Spleen (tissue), 7 donors: ENCODE results near the gene NPY4R.
"Not testable (repeated sequence)": the region's sequence is repeated elsewhere in the genome, so short reads cannot be mapped to it uniquely, and the experiment has no call there.

ENCODE experiments used
- POLR2AphosphoS5 ChIP-seq, 3 donors: sonication (generic); formaldehyde crosslinking; IDR thresholded peaks; one replicate each; pipeline ENCODE4 v1.5.1; 2017; ENCODE audit warnings: antibody characterized with exemption in 3 of 3
- TF ChIP-seq, protein P1 (sequence below), 11 experiments: fragments of 200-600 bp in 7 of 11; fragments of 450-650 bp in 4 of 11; sonication (generic) in 4 of 11; IDR thresholded peaks in 8 of 11; conservative IDR thresholded peaks in 3 of 11; 1 replicate in 7 of 11; 2 replicates in 4 of 11; pipeline versions ENCODE4 v1.4.0 to v1.8.0; 2016 to 2021; ENCODE audit warnings: antibody characterized with exemption in 11 of 11, inconsistent platforms in 4 of 11, mild to moderate bottlenecking in 1 of 11
- donor health status: DM: no; HTN: no; CAD: no; lungs with moderate emphysema.
- donor health status: DM: no; HTN: no; CAD: no.
- donor health status: DM: no; HTN: no; CAD: no.

DNA sequence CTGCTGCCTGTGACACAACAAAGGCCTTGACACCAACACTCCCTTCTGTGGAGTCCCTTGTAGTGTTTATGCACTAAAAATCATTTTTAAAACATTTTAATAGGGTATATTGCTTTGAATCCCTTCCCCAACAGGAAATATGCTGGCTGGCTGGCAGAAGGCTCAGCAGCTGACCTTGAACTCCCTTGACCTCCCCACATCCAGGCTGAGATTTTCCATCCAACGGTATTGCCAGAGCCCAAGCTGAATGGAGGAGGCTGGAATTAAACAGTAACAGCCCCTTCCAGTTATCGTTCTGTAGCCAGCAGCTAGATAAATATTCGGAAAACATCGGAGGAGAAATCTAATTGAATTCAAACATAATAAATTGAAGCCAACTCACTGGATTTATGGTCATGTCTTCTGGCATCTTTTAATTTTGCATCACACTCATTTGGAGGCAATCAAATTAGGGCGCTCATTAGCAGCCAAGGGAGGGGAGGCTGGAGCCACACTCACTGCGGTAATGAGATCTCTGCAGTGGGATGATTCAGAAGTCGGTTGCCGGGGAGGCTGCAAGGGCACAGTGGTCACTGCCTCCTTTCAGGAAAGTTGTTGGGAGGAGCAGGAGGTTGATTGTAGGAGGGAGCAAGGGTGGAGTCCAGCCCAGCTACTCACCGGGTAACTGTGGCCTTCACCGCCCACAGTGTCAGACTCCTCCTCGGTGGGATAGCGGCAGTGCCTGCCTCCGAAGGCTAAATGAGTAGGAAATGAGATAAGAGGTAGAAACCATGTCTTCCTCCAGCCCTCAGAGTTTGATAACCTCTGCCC is 46.0 kb downstream of the NPY4R start:
- TF ChIP-seq, protein P1, sequence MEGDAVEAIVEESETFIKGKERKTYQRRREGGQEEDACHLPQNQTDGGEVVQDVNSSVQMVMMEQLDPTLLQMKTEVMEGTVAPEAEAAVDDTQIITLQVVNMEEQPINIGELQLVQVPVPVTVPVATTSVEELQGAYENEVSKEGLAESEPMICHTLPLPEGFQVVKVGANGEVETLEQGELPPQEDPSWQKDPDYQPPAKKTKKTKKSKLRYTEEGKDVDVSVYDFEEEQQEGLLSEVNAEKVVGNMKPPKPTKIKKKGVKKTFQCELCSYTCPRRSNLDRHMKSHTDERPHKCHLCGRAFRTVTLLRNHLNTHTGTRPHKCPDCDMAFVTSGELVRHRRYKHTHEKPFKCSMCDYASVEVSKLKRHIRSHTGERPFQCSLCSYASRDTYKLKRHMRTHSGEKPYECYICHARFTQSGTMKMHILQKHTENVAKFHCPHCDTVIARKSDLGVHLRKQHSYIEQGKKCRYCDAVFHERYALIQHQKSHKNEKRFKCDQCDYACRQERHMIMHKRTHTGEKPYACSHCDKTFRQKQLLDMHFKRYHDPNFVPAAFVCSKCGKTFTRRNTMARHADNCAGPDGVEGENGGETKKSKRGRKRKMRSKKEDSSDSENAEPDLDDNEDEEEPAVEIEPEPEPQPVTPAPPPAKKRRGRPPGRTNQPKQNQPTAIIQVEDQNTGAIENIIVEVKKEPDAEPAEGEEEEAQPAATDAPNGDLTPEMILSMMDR (IDR thresholded peaks at IDR 0.05 in 8 of 11, conservative IDR thresholded peaks at IDR 0.05 in 3 of 11): not testable (repeated sequence)
- TF ChIP-seq POLR2AphosphoS5 (IDR thresholded peaks at IDR 0.05): not testable (repeated sequence)
